SU-DHL-6 (cell line): ENCODE measurements around the gene DTNA.

Source experiments
- H2AFZ ChIP-seq: fragments of 200-600 bp; sonication (generic); 2 replicates; pipeline ENCODE4 v1.6.1; 2014; ENCODE audit warnings: low read depth, mild to moderate bottlenecking, moderate library complexity, mixed read lengths, antibody characterized with exemption, low read length; ENCODE audit not compliant: severe bottlenecking
- H3F3A ChIP-seq: fragments of 200-600 bp; shearing (Covaris generic); 2 replicates; pipeline ENCODE4 v1.6.0; 2016; ENCODE audit warnings: antibody characterized with exemption, mild to moderate bottlenecking; ENCODE audit not compliant: insufficient read depth
- H3K27ac ChIP-seq: fragments of 200-600 bp; sonication (generic); 2 replicates; pipeline ENCODE4 v1.5.1; 2016; ENCODE audit warnings: low read depth, mild to moderate bottlenecking, low read length, moderate library complexity, mixed read lengths
- H3K27me3 ChIP-seq: fragments of 200-600 bp; sonication (generic), shearing (Covaris generic); 2 replicates; pipeline ENCODE4 v1.6.0; 2014; ENCODE audit warnings: mild to moderate bottlenecking, low read length
- H3K36me3 ChIP-seq: fragments of 200-600 bp; sonication (generic); 2 replicates; pipeline ENCODE4 v1.6.1; 2014; ENCODE audit warnings: mild to moderate bottlenecking, low read length, mixed read lengths
- H3K4me2 ChIP-seq: fragments of 300-600, 200-600 bp; shearing (Covaris generic), sonication (generic); 2 replicates; pipeline ENCODE4 v1.6.0; 2014; ENCODE audit warnings: low read length, low read depth, mild to moderate bottlenecking; ENCODE audit not compliant: poor library complexity, severe bottlenecking
- H3K4me3 ChIP-seq: fragments of 200-600 bp; sonication (generic); 2 replicates; pipeline ENCODE4 v1.5.1; 2014; ENCODE audit warnings: antibody characterized with exemption, low read length, mild to moderate bottlenecking, mixed read lengths; ENCODE audit not compliant: insufficient read depth, poor library complexity, severe bottlenecking
- H3K79me2 ChIP-seq: fragments of 200-600 bp; sonication (generic); 2 replicates; pipeline ENCODE4 v1.6.1; 2014; ENCODE audit warnings: mild to moderate bottlenecking, low read length, moderate library complexity; ENCODE audit not compliant: insufficient read depth
- H3K9ac ChIP-seq: fragments of 200-600 bp; sonication (generic); 2 replicates; pipeline ENCODE4 v1.7.0; 2014; ENCODE audit warnings: mild to moderate bottlenecking, low read length
- H3K9me2 ChIP-seq: fragments of 200-600 bp; sonication (generic); replicated peaks from 2 replicates; pipeline ENCODE4 v1.6.1; 2014; ENCODE audit warnings: low read length; ENCODE audit not compliant: insufficient read depth
- H3K9me3 ChIP-seq: fragments of 200-600 bp; sonication (generic); 2 replicates; pipeline ENCODE4 v1.6.1; 2014; ENCODE audit warnings: low read length, mixed read lengths; ENCODE audit not compliant: insufficient read depth
- H4K20me1 ChIP-seq: fragments of 200-600 bp; sonication (generic); 2 replicates; pipeline ENCODE4 v1.6.1; 2014; ENCODE audit warnings: low read depth, mild to moderate bottlenecking, antibody characterized with exemption, low read length, moderate library complexity, mixed read lengths
- EZH2phosphoT487 ChIP-seq: fragments of 200-600 bp; sonication (generic), shearing (Covaris generic); conservative IDR thresholded peaks from 2 replicates; pipeline ENCODE4 v1.6.1; 2018; ENCODE audit warnings: mild to moderate bottlenecking, antibody characterized with exemption, low read length, moderate library complexity, mixed read lengths
- TF ChIP-seq, protein P1 (sequence below): fragments of 200-600 bp; sonication (generic); IDR thresholded peaks from one replicate; pipeline ENCODE4 v1.5.1; 2017; ENCODE audit warnings: antibody characterized with exemption, mild to moderate bottlenecking, low read length, moderate library complexity; ENCODE audit not compliant: insufficient read depth, poor library complexity, severe bottlenecking

The DTNA gene

GRCh38 chr18:34884436-34884835 is 174.3 kb downstream of the DTNA start:
- no peak overlapping the region for H3K4me2 ChIP-seq
- no peak overlapping the region for H3K4me3 ChIP-seq
- H3K27me3 ChIP-seq: no peaks in the 10 kb centered on the region
- H3K9ac ChIP-seq: no peak overlapping the region
- H3K9me2 ChIP-seq: no peaks in the 10 kb centered on the region
- no peak overlapping the region for H3K27ac ChIP-seq
- H3F3A ChIP-seq: no peaks in the 10 kb centered on the region
- no peaks in the 10 kb centered on the region for H4K20me1 ChIP-seq
- H3K79me2 ChIP-seq: no peaks in the 10 kb centered on the region
- H3K36me3 ChIP-seq: no peaks in the 10 kb centered on the region
- no peak overlapping the region for H2AFZ ChIP-seq
- no peaks in the 10 kb centered on the region for H3K9me3 ChIP-seq
- no peak for TF ChIP-seq EZH2phosphoT487
- TF ChIP-seq, protein P1, sequence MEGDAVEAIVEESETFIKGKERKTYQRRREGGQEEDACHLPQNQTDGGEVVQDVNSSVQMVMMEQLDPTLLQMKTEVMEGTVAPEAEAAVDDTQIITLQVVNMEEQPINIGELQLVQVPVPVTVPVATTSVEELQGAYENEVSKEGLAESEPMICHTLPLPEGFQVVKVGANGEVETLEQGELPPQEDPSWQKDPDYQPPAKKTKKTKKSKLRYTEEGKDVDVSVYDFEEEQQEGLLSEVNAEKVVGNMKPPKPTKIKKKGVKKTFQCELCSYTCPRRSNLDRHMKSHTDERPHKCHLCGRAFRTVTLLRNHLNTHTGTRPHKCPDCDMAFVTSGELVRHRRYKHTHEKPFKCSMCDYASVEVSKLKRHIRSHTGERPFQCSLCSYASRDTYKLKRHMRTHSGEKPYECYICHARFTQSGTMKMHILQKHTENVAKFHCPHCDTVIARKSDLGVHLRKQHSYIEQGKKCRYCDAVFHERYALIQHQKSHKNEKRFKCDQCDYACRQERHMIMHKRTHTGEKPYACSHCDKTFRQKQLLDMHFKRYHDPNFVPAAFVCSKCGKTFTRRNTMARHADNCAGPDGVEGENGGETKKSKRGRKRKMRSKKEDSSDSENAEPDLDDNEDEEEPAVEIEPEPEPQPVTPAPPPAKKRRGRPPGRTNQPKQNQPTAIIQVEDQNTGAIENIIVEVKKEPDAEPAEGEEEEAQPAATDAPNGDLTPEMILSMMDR: no peak

GRCh38 chr18:34886177-34886576 is 176.1 kb downstream of the DTNA start:
- H3K36me3 ChIP-seq: no peaks in the 10 kb centered on the region
- no peak overlapping the region for H3K4me2 ChIP-seq
- no peaks in the 10 kb centered on the region for H3K9me2 ChIP-seq
- no peak overlapping the region for H2AFZ ChIP-seq
- no peaks in the 10 kb centered on the region for H3K9me3 ChIP-seq
- H3K27me3 ChIP-seq: no peaks in the 10 kb centered on the region
- no peak overlapping the region for H3K27ac ChIP-seq
- no peaks in the 10 kb centered on the region for H3F3A ChIP-seq
- no peak overlapping the region for H3K9ac ChIP-seq
- no peaks in the 10 kb centered on the region for H4K20me1 ChIP-seq
- TF ChIP-seq, protein P1: no peak
- TF ChIP-seq EZH2phosphoT487: no peak
- no peaks in the 10 kb centered on the region for H3K79me2 ChIP-seq
- H3K4me3 ChIP-seq: no peak overlapping the region

- no peak overlapping the region for H3K4me2 ChIP-seq
- H3K36me3 ChIP-seq: no peaks in the 10 kb centered on the region
- H3K9me2 ChIP-seq: no peaks in the 10 kb centered on the region
- H4K20me1 ChIP-seq: no peaks in the 10 kb centered on the region
- no peak overlapping the region for H3K9ac ChIP-seq
- no peaks in the 10 kb centered on the region for H3F3A ChIP-seq
- no peak overlapping the region for H3K4me3 ChIP-seq
- TF ChIP-seq, protein P1: no peak
- TF ChIP-seq EZH2phosphoT487: no peak
- no peaks in the 10 kb centered on the region for H3K79me2 ChIP-seq
- no peak overlapping the region for H2AFZ ChIP-seq
- H3K27ac ChIP-seq: no peak overlapping the region
- H3K27me3 ChIP-seq: no peaks in the 10 kb centered on the region
- no peaks in the 10 kb centered on the region for H3K9me3 ChIP-seq
These were observed 177.9 kb downstream of the DTNA start for GRCh38 chr18:34887881-34888580.
